Type B pancreatic cell (in vitro differentiated cells): ENCODE results near the gene SMIM35. TPM values are rescaled to one million over a fixed set of nuclear protein-coding genes. Genes with fewer than 3 reads are reported as not detected.

Source experiments
- DNase-seq: peaks from one replicate; pipeline ENCODE4 v3.0.0; 2021; ENCODE audit warnings: mixed read lengths; ENCODE audit not compliant: unreplicated experiment; ENCODE audit errors: extremely low spot score
- H3K27ac Mint-ChIP-seq: 2 replicates; pipeline ENCODE4 v1.8.0; 2021; ENCODE audit warnings: mild to moderate bottlenecking, mixed read lengths
- H3K27me3 Mint-ChIP-seq: 2 replicates; pipeline ENCODE4 v1.8.0; 2021; ENCODE audit warnings: mixed read lengths
- H3K36me3 Mint-ChIP-seq: 2 replicates; pipeline ENCODE4 v1.8.0; 2021; ENCODE audit warnings: mixed read lengths
- H3K4me1 Mint-ChIP-seq: one replicate; pipeline ENCODE4 v1.8.0; 2021; ENCODE audit warnings: mixed read lengths; ENCODE audit not compliant: unreplicated experiment
- H3K4me3 Mint-ChIP-seq: 2 replicates; pipeline ENCODE4 v1.8.0; 2021; ENCODE audit warnings: mild to moderate bottlenecking, mixed read lengths
- H3K9me3 Mint-ChIP-seq: 2 replicates; pipeline ENCODE4 v1.8.0; 2021; ENCODE audit warnings: mixed read lengths
- CTCF ChIP-seq: fragments of 200-600 bp; sonication (generic); conservative IDR thresholded peaks from 2 replicates; pipeline ENCODE4 v1.5.0; 2021; ENCODE audit warnings: antibody characterized with exemption, mild to moderate bottlenecking
- total RNA-seq: library from RNA; stranded (reverse); gene quantifications from 2 replicates; pipeline ENCODE4 v1.2.1, GENCODE V29; 2021; ENCODE audit warnings: low replicate concordance

SMIM35 gene
- total RNA-seq, 1 donor from 2014 or later = 0.17 TPM

GRCh38 chr11:118059246-118059940, 27.4 kb downstream of the SMIM35 start:
- Mint-ChIP-seq H3K27me3 (peaks cover 23% of the 10 kb centered on the region), H3K36me3 (no peaks in the 10 kb centered on the region), H3K9me3 (no peaks in the 10 kb centered on the region), H3K4me3 (no peak overlapping the region), H3K27ac (no peak overlapping the region), H3K4me1 (peaks cover 8% of the 10 kb centered on the region)
- no peak for DNase-seq
- no peak for TF ChIP-seq CTCF

GRCh38 chr11:118058311-118059245, 28.2 kb downstream of the SMIM35 start:
- DNase-seq = no peak
- no peak for TF ChIP-seq CTCF
- H3K4me3 Mint-ChIP-seq = no peak overlapping the region
- no peak overlapping the region for H3K27ac Mint-ChIP-seq
- no peaks in the 10 kb centered on the region for H3K9me3 Mint-ChIP-seq
- H3K36me3 Mint-ChIP-seq = no peaks in the 10 kb centered on the region
- peaks cover 8% of the 10 kb centered on the region for H3K4me1 Mint-ChIP-seq
- H3K27me3 Mint-ChIP-seq = peaks cover 23% of the 10 kb centered on the region

- no peak for TF ChIP-seq CTCF
- Mint-ChIP-seq H3K36me3 (no peaks in the 10 kb centered on the region), H3K27me3 (peaks cover 30% of the 10 kb centered on the region), H3K9me3 (no peaks in the 10 kb centered on the region), H3K4me3 (peak overlapping the region; percentile 6), H3K4me1 (peaks cover 13% of the 10 kb centered on the region), H3K27ac (no peak overlapping the region)
- DNase-seq = peak; percentile 40
Observed at GRCh38 chr11:118057251-118058145, 29.3 kb downstream of the SMIM35 start.

- H3K36me3 Mint-ChIP-seq = no peaks in the 10 kb centered on the region
- DNase-seq = peak; percentile 50
- H3K27me3 Mint-ChIP-seq = peaks cover 31% of the 10 kb centered on the region
- H3K27ac Mint-ChIP-seq = no peak overlapping the region
- peak overlapping the region; percentile 6 for H3K4me3 Mint-ChIP-seq
- no peak for TF ChIP-seq CTCF
- no peaks in the 10 kb centered on the region for H3K9me3 Mint-ChIP-seq
- peaks cover 13% of the 10 kb centered on the region for H3K4me1 Mint-ChIP-seq
Observed at GRCh38 chr11:118056806-118057205, 30.0 kb downstream of the SMIM35 start.

- no peaks in the 10 kb centered on the region for H3K36me3 Mint-ChIP-seq
- H3K4me1 Mint-ChIP-seq = peaks cover 13% of the 10 kb centered on the region
- no peaks in the 10 kb centered on the region for H3K9me3 Mint-ChIP-seq
- no peak overlapping the region for H3K27ac Mint-ChIP-seq
- H3K27me3 Mint-ChIP-seq = peaks cover 34% of the 10 kb centered on the region
- TF ChIP-seq CTCF = no peak
- DNase-seq = peak; percentile 57
- no peak overlapping the region for H3K4me3 Mint-ChIP-seq
Observed at GRCh38 chr11:118055966-118056365, 30.8 kb downstream of the SMIM35 start.
